HG03442 (cell line): Measurements from ENCODE around the gene ACSM2B.
"Not testable (repeated sequence)": the region's sequence is repeated elsewhere in the genome, so short reads cannot be mapped to it uniquely, and the experiment has no call there.

Experiments used
- ATAC-seq: cut with Tn5 transposase; IDR thresholded peaks from one replicate; pipeline ENCODE4 v1.9.1; 2021; ENCODE audit warnings: mild to moderate bottlenecking, moderate library complexity; ENCODE audit not compliant: unreplicated experiment

ACSM2B gene

GRCh38 chr16:20538687-20539086 is 37.5 kb downstream of the ACSM2B start:
- ATAC-seq: no peak

- ATAC-seq: no peak
Measured at GRCh38 chr16:20538181-20538580, 38.0 kb downstream of the ACSM2B start.

GRCh38 chr16:20536669-20537068 is 39.5 kb downstream of the ACSM2B start:
- not testable (repeated sequence) for ATAC-seq

- ATAC-seq: not testable (repeated sequence)
Measured at GRCh38 chr16:20532284-20532792, 43.8 kb downstream of the ACSM2B start.

- not testable (repeated sequence) for ATAC-seq
Measured at GRCh38 chr16:20531795-20532194, 44.4 kb downstream of the ACSM2B start.

GRCh38 chr16:20520103-20520502 is 56.1 kb downstream of the ACSM2B start:
- no peak for ATAC-seq

- no peak for ATAC-seq
Measured at GRCh38 chr16:20519231-20519630, 56.9 kb downstream of the ACSM2B start.

GRCh38 chr16:20517149-20517548 is 59.0 kb downstream of the ACSM2B start:
- no peak for ATAC-seq

GRCh38 chr16:20515688-20516090 is 60.5 kb downstream of the ACSM2B start:
- no peak for ATAC-seq

GRCh38 chr16:20510323-20510722 is 65.8 kb downstream of the ACSM2B start:
- ATAC-seq: no peak

- ATAC-seq: no peak
Measured at GRCh38 chr16:20507280-20507679, 68.9 kb downstream of the ACSM2B start.

GRCh38 chr16:20504418-20504817 is 71.7 kb downstream of the ACSM2B start:
- no peak for ATAC-seq

- not testable (repeated sequence) for ATAC-seq
Measured at GRCh38 chr16:20491448-20491847, 84.7 kb downstream of the ACSM2B start.

- ATAC-seq: not testable (repeated sequence)
Measured at GRCh38 chr16:20490994-20491393, 85.2 kb downstream of the ACSM2B start.
